Neutrophil (primary cell): ENCODE measurements around the gene NPM3.
"Not testable (repeated sequence)": the region's sequence is repeated elsewhere in the genome, so short reads cannot be mapped to it uniquely, and the experiment has no call there.

Experiments used
- H3K27ac ChIP-seq: fragments of 200-600 bp; sonication (generic); 2 replicates; pipeline ENCODE4 v1.5.1; 2016; ENCODE audit warnings: mild to moderate bottlenecking, moderate library complexity
- H3K27me3 ChIP-seq: fragments of 200-600 bp; sonication (generic); 2 replicates; pipeline ENCODE4 v1.6.0; 2016; ENCODE audit warnings: mild to moderate bottlenecking
- H3K36me3 ChIP-seq: fragments of 200-600 bp; sonication (generic); 2 replicates; pipeline ENCODE4 v1.5.1; 2017
- H3K4me1 ChIP-seq, 2 experiments: fragments of 200-600 bp in 1 of 2; sonication (generic) in 1 of 2; 1 replicate in 1 of 2; 2 replicates in 1 of 2; pipeline versions ENCODE4 v1.5.1 to v1.6.1; 2013 to 2016; ENCODE audit warnings: low read depth in 1 of 2, low read length in 1 of 2, mild to moderate bottlenecking in 1 of 2, moderate library complexity in 1 of 2; ENCODE audit not compliant: control insufficient read depth in 1 of 2, insufficient read depth in 1 of 2
- H3K4me3 ChIP-seq, 2 experiments: fragments of 200-600 bp in 1 of 2; sonication (generic) in 1 of 2; 1 replicate in 1 of 2; 2 replicates in 1 of 2; pipeline ENCODE4 v1.5.1; 2013 to 2016; ENCODE audit warnings: low read depth in 1 of 2, low read length in 1 of 2, mild to moderate bottlenecking in 1 of 2, moderate library complexity in 1 of 2
- H3K9me3 ChIP-seq: fragments of 200-600 bp; sonication (generic); 2 replicates; pipeline ENCODE4 v1.5.1; 2016
- CTCF ChIP-seq: fragments of 200-600 bp; sonication (generic); IDR thresholded peaks from 2 replicates; pipeline ENCODE4 v1.5.1; 2016; ENCODE audit warnings: antibody characterized with exemption

NPM3 gene

DNA sequence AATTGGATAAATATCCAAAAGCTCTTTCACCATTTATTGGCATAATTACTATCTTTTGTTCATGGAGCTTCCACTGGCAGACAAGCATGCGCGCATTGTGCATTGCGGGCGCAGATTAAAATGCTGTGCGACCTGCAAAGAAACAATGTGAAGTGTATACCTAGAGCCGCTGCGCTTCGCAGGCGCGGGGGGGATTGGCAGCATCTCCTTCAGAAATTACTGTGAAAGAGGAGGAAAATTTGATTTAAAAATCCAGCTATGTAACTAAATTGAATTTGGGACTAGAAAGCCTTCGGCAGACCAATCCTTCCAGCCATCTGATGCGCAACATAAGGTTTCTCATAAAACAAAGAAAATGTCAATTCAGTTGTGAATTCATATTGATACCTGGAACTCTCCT, 10.3 kb upstream of the NPM3 start:
- Histone ChIP-seq H3K4me1 (no peaks in the 10 kb centered on the region), H3K36me3 (peaks cover 99% of the 10 kb centered on the region)

GRCh38 chr10:101789686-101790085, 6.4 kb upstream of the NPM3 start:
- H3K36me3 ChIP-seq: peaks cover 100% of the 10 kb centered on the region
- no peaks in the 10 kb centered on the region for H3K27me3 ChIP-seq

More for the DNA sequence above, 10.3 kb upstream of the NPM3 start:
- no peaks in the 10 kb centered on the region for H3K9me3 ChIP-seq
- H3K4me3 ChIP-seq: no peak overlapping the region
- no peak for TF ChIP-seq CTCF
- no peak overlapping the region for H3K27ac ChIP-seq
- H3K27me3 ChIP-seq: no peaks in the 10 kb centered on the region

DNA sequence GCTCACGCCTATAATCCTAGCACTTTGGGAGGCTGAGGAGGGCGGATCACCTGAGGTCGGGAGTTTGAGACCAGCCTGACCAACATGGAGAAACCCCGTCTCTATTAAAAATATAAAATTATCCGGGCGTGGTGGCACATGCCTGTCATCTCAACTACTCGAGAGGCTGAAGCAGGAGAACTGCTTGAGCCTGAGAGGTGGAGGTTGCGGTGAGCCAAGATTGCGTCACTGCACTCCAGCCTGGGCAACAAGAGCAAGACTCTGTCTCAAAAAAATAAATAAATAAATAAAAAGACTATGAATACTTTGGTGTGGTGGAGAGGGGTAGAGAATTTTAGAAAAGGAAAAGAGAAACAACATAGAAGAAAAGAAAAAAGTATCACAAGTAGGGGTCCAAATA, 6.0 kb upstream of the NPM3 start:
- not testable (repeated sequence) for H3K4me1 ChIP-seq, H3K27me3 ChIP-seq, H3K27ac ChIP-seq, H3K9me3 ChIP-seq, H3K4me3 ChIP-seq
- H3K36me3 ChIP-seq: peaks cover 100% of the 10 kb centered on the region

More at GRCh38 chr10:101789686-101790085, 6.4 kb upstream of the NPM3 start:
- no peak overlapping the region for H3K27ac ChIP-seq
- no peak for TF ChIP-seq CTCF
- peaks cover 3% of the 10 kb centered on the region for H3K9me3 ChIP-seq
- H3K4me1 ChIP-seq: no peaks in the 10 kb centered on the region
- no peak overlapping the region for H3K4me3 ChIP-seq

DNA sequence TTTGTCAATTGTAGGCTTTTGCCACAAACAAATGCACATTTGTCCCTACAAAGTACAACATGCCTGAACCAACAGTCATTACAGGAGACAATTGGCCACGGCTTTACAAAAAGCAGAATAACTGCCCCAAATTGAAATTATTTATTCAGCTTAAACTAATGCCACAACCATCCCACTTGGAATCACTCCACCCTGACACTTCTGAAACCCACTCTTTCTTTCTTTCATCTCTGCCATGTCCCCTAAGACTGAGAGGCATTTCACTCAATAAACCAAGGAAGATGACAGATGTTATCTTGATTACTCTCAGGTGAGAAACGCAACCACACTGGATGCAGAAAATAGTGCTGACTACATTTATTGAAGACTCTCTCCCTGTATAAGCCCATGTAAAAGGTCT, 2.6 kb upstream of the NPM3 start:
- no peak overlapping the region for H3K27ac ChIP-seq
- peaks cover 3% of the 10 kb centered on the region for H3K9me3 ChIP-seq
- peaks cover 14% of the 10 kb centered on the region in 2 experiments for H3K4me1 ChIP-seq
- peaks cover 83% of the 10 kb centered on the region for H3K36me3 ChIP-seq
- peaks cover 8% of the 10 kb centered on the region for H3K27me3 ChIP-seq
- H3K4me3 ChIP-seq: no peak overlapping the region
- TF ChIP-seq CTCF: no peak

DNA sequence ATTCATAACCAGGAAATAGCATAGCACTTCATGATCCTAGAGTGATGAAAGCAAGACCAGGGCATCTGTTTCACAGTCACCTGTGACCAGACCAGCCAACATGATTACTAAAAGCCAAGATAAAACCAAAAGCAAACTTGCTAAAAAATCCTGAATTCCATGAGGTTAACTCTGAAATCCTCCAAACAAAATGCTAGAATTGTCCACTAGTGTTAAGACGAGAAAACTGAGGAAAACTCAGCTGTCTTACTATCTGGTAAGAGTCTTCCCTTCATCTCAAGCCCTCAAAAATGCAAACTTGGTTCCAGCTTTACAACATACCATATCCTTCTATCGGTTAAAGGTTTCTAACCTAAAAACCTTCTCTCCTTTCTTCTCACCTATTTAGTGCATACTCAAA, 1.3 kb upstream of the NPM3 start:
- Histone ChIP-seq H3K36me3 (peaks cover 71% of the 10 kb centered on the region), H3K27ac (no peak overlapping the region), H3K9me3 (peaks cover 3% of the 10 kb centered on the region), H3K4me1 (peaks cover 22 to 23% of the 10 kb centered on the region in 2 experiments), H3K4me3 (no peak overlapping the region), H3K27me3 (peaks cover 20% of the 10 kb centered on the region)
- TF ChIP-seq CTCF: no peak

DNA sequence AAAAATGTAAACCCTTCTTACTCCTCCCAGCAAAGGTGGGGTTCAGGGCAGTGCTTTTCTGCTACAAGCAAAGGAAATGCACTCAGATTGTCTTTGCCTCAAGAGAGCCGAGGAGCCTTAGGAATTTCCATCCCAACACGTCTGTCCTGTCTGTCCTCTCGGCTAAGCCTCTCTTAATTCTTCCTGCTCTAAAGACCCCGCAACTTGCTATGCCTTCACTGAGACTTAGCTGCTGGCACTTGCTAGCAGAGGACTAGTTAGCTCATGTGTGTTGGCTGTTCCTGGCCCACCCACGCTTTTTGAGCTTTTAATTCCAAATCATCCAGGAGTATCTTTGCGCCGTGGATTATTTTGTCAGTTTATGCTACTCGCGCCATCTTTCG, 481 bp upstream of the NPM3 start:
- Histone ChIP-seq H3K4me3 (peak overlapping the region in 1 of 2 experiments; percentile 15), H3K9me3 (peaks cover 3% of the 10 kb centered on the region), H3K36me3 (peaks cover 62% of the 10 kb centered on the region)

More for the DNA sequence above, 481 bp upstream of the NPM3 start:
- Histone ChIP-seq H3K27ac (no peak overlapping the region), H3K27me3 (peaks cover 28% of the 10 kb centered on the region), H3K4me1 (peaks cover 31 to 32% of the 10 kb centered on the region in 2 experiments)
- no peak for TF ChIP-seq CTCF
